Sigmoid colon (tissue), 4 donors: ENCODE data around the gene MAT2B.
"Not testable (repeated sequence)": the region's sequence is repeated elsewhere in the genome, so short reads cannot be mapped to it uniquely, and the experiment has no call there.

Experiments
- CTCF ChIP-seq, 4 experiments: fragments of 450-650 bp in 3 of 4; fragments of 200-600 bp in 1 of 4; IDR thresholded peaks; one replicate each; pipeline ENCODE4 v1.5.1; 2016 to 2019; ENCODE audit warnings: antibody characterized with exemption in 4 of 4, mild to moderate bottlenecking in 3 of 4, moderate library complexity in 2 of 4
- EP300 ChIP-seq, 4 donors: sonication (generic); formaldehyde crosslinking; IDR thresholded peaks; one replicate each; pipeline ENCODE4 v1.6.1; 2017; ENCODE audit warnings: antibody characterized with exemption in 4 of 4
- POLR2A ChIP-seq, 2 donors: fragments of 450-650 bp; IDR thresholded peaks; one replicate each; pipeline ENCODE4 v1.6.1; 2016; ENCODE audit warnings: antibody characterized with exemption in 2 of 2, mild to moderate bottlenecking in 2 of 2, moderate library complexity in 2 of 2
- POLR2AphosphoS5 ChIP-seq, 4 donors: sonication (generic); formaldehyde crosslinking; IDR thresholded peaks; one replicate each; pipeline ENCODE4 v1.6.1; 2017; ENCODE audit warnings: antibody characterized with exemption in 4 of 4

- not testable (repeated sequence) for TF ChIP-seq CTCF, POLR2A, POLR2AphosphoS5, EP300 (IDR thresholded peaks at IDR 0.05)
Measured at GRCh38 chr5:163536442-163536841, 31.0 kb downstream of the MAT2B start.
